HepG2 (cell line): ENCODE data around the gene TASOR2. TPM values are rescaled to one million over a fixed set of nuclear protein-coding genes. Genes with fewer than 3 reads are reported as not detected.
A peak's percentile ranks its signal among the peaks of the same experiment; 100 is the strongest.

Experiments used
- CBFB ChIP-seq: sonication (generic); formaldehyde crosslinking; IDR thresholded peaks from 2 replicates; pipeline ENCODE4 v1.4.0; 2020; ENCODE audit warnings: missing genetic modification reagents
- GTF2F1 ChIP-seq: fragments of 150-350 bp; IDR thresholded peaks from 2 replicates; pipeline ENCODE4 v1.6.1; 2014; ENCODE audit warnings: low read length
- HNF1A ChIP-seq, 2 experiments: sonication (generic) in 1 of 2; formaldehyde crosslinking in 1 of 2; IDR thresholded peaks; 2 replicates each; pipeline versions ENCODE4 v1.4.0 to v1.6.1; 2016 to 2020; ENCODE audit warnings: borderline replicate concordance in 1 of 2, low read depth in 1 of 2, mild to moderate bottlenecking in 1 of 2, missing genetic modification reagents in 1 of 2
- NFE2L2 ChIP-seq: fragments of 150-350 bp; IDR thresholded peaks from 2 replicates; pipeline ENCODE4 v1.6.1; 2014; ENCODE audit warnings: low read length
- NFYC ChIP-seq: IDR thresholded peaks from 2 replicates; pipeline ENCODE4 v1.6.1; 2016; ENCODE audit warnings: missing genetic modification reagents, missing compliant biosample characterization
- RARA ChIP-seq: IDR thresholded peaks from 2 replicates; pipeline ENCODE4 v1.6.1; 2016; ENCODE audit warnings: missing genetic modification reagents, missing compliant biosample characterization
- SETDB1 ChIP-seq: sonication (generic); formaldehyde crosslinking; IDR thresholded peaks from 2 replicates; pipeline ENCODE4 v1.5.1; 2020; ENCODE audit warnings: missing genetic modification reagents, mild to moderate bottlenecking, borderline replicate concordance
- SP4 ChIP-seq: sonication (generic); formaldehyde crosslinking; IDR thresholded peaks from 2 replicates; pipeline ENCODE4 v1.8.1; 2023; ENCODE audit warnings: mild to moderate bottlenecking, missing genetic modification reagents
- THAP7 ChIP-seq: sonication (generic); formaldehyde crosslinking; IDR thresholded peaks from 2 replicates; pipeline ENCODE4 v1.8.1; 2023; ENCODE audit warnings: mild to moderate bottlenecking, missing genetic modification reagents
- ZC3H4 ChIP-seq: sonication (generic); formaldehyde crosslinking; IDR thresholded peaks from 2 replicates; pipeline ENCODE4 v1.4.0; 2020; ENCODE audit warnings: missing genetic modification reagents, borderline replicate concordance
- ZNF232 ChIP-seq: sonication (generic); formaldehyde crosslinking; IDR thresholded peaks from 2 replicates; pipeline ENCODE4 v1.4.0; 2020; ENCODE audit warnings: missing genetic modification reagents, borderline replicate concordance
- ZNF569 ChIP-seq: sonication (generic); formaldehyde crosslinking; IDR thresholded peaks from 2 replicates; pipeline ENCODE4 v1.5.0; 2020; ENCODE audit warnings: mild to moderate bottlenecking, missing genetic modification reagents, moderate library complexity, borderline replicate concordance
- ZNF644 ChIP-seq: IDR thresholded peaks from 2 replicates; pipeline ENCODE4 v1.6.1; 2016; ENCODE audit warnings: low read depth
- ZNF841 ChIP-seq: sonication (generic); formaldehyde crosslinking; IDR thresholded peaks from 2 replicates; pipeline ENCODE4 v1.8.1; 2023; ENCODE audit warnings: missing genetic modification reagents, borderline replicate concordance
- polyA plus RNA-seq, 8 experiments: library from polyadenylated mRNA; depleted of rRNA in 3 of 8; stranded (reverse) in 7 of 8; unstranded in 1 of 8; fragments of >200 nt; fragmentation: Illumina TruSeq in 4 of 8; extraction: Trizol in 4 of 8; gene quantifications; 2 replicates each; pipeline versions ENCODE4 v1.2.1 to v1.2.3, GENCODE V29; 2011 to 2016; ENCODE audit warnings: low read depth in 4 of 8, missing spikeins in 1 of 8, mixed read lengths in 1 of 8; ENCODE audit not compliant: insufficient read depth in 1 of 8
- total RNA-seq, 5 experiments: library from RNA; depleted of rRNA; stranded (reverse); fragments of >200 nt; fragmentation: Illumina TruSeq; extraction: Trizol; gene quantifications; 2 replicates each; pipeline ENCODE4 v1.2.3, GENCODE V29; 2016; ENCODE audit warnings: low read depth in 1 of 5
- TF ChIP-seq, protein P1 (sequence below): sonication (generic); formaldehyde crosslinking; IDR thresholded peaks from 2 replicates; pipeline ENCODE4 v1.4.0; 2020; ENCODE audit warnings: missing genetic modification reagents

The TASOR2 gene
- total and polyA plus RNA-seq, 2 of the 13 experiments (the other 11 are each of a cell fraction or from before 2014, with no cell fraction given): 24.2 to 55.3 TPM

DNA sequence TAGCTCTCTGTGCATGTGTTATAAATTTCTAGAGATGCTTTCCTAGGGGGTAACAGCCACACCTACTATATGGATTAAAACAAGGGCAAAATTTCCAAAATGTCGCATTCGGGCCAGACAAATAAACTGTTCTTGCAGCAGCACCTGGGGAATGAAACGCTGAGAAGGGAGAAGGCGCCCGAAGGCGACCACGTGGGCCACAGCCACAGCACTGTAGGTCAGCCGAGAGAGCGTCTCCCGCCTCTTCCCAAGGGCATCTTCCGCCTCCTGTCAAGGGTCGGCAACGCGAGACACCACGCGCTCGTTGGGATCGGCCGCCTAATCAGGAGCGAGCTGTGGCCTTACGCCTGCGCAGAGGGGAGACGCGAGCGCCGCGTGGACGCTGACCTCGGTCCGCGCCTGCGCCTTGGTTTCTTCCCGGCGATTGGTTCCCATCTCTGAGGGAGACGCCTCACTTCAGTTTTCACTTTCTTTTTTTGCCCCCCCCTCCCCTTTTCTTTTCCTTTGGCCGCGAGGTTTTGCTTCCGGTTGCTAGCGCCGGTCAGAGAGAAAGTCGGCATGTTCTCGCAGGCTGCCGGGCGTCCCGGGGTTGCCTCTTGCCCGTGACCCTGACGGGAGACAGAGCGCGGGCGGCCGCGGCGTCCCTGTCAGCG, at the start of gene TASOR2 (continued):
- TF ChIP-seq, protein P1, sequence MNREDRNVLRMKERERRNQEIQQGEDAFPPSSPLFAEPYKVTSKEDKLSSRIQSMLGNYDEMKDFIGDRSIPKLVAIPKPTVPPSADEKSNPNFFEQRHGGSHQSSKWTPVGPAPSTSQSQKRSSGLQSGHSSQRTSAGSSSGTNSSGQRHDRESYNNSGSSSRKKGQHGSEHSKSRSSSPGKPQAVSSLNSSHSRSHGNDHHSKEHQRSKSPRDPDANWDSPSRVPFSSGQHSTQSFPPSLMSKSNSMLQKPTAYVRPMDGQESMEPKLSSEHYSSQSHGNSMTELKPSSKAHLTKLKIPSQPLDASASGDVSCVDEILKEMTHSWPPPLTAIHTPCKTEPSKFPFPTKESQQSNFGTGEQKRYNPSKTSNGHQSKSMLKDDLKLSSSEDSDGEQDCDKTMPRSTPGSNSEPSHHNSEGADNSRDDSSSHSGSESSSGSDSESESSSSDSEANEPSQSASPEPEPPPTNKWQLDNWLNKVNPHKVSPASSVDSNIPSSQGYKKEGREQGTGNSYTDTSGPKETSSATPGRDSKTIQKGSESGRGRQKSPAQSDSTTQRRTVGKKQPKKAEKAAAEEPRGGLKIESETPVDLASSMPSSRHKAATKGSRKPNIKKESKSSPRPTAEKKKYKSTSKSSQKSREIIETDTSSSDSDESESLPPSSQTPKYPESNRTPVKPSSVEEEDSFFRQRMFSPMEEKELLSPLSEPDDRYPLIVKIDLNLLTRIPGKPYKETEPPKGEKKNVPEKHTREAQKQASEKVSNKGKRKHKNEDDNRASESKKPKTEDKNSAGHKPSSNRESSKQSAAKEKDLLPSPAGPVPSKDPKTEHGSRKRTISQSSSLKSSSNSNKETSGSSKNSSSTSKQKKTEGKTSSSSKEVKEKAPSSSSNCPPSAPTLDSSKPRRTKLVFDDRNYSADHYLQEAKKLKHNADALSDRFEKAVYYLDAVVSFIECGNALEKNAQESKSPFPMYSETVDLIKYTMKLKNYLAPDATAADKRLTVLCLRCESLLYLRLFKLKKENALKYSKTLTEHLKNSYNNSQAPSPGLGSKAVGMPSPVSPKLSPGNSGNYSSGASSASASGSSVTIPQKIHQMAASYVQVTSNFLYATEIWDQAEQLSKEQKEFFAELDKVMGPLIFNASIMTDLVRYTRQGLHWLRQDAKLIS (CRISPR knock-in tag): no peak
- TF ChIP-seq ZNF569 (CRISPR knock-in tag) (no peak), ZNF644 (CRISPR knock-in tag) (peak; percentile 55; the same call in 1 of the 2 replicates), ZNF841 (peak; percentile 84), HNF1A (IDR thresholded peaks at IDR 0.05; ENCODE audit: low read depth) (no peak), HNF1A (CRISPR knock-in tag; IDR thresholded peaks at IDR 0.05; ENCODE audit: borderline replicate concordance) (peak; percentile 67; the same call in 1 of the 2 replicates), NFE2L2 (no peak), ZNF232 (CRISPR knock-in tag) (peak; percentile 96), CBFB (CRISPR knock-in tag) (peak; percentile 89), GTF2F1 (no peak), RARA (CRISPR knock-in tag) (peak; percentile 81), NFYC (peak; percentile 81), ZC3H4 (CRISPR knock-in tag) (peak; percentile 82; the same call in 1 of the 2 replicates), THAP7 (CRISPR knock-in tag) (peak; percentile 97; the same call in 1 of the 2 replicates), SP4 (CRISPR knock-in tag) (peak; percentile 43; the same call in 1 of the 2 replicates), SETDB1 (CRISPR knock-in tag) (peak; percentile 91; the same call in 1 of the 2 replicates)
